Prostate gland (tissue), 2 donors: Measurements from ENCODE around the gene CCDC32. TPM values are rescaled to one million over a fixed set of nuclear protein-coding genes. Genes with fewer than 3 reads are reported as not detected.

Experiments
- DNase-seq: peaks from one replicate; pipeline ENCODE4 v3.0.0-alpha.2; 2019; ENCODE audit warnings: low spot score
- H3K27ac ChIP-seq, 2 donors: fragments of 200-600 bp; sonication (generic); 2 replicates each; pipeline ENCODE4 v1.5.1; 2017 to 2019
- H3K27me3 ChIP-seq: fragments of 200-600 bp; sonication (generic); replicated peaks from 2 replicates; pipeline ENCODE4 v1.5.1; 2019; ENCODE audit not compliant: insufficient read depth
- H3K36me3 ChIP-seq, 2 donors: fragments of 200-600 bp; sonication (generic); 1 replicate in 1 of 2; 2 replicates in 1 of 2; pipeline versions ENCODE4 v1.5.1 to v1.8.1; 2017 to 2019
- H3K4me1 ChIP-seq: fragments of 200-600 bp; sonication (generic); replicated peaks from 2 replicates; pipeline ENCODE4 v1.5.1; 2019
- H3K4me3 ChIP-seq, 2 donors: fragments of 200-600 bp; sonication (generic); 2 replicates each; pipeline ENCODE4 v1.5.1; 2017 to 2019
- H3K9me3 ChIP-seq: fragments of 200-600 bp; sonication (generic); 2 replicates; pipeline ENCODE4 v1.5.1; 2017
- CTCF ChIP-seq, 4 experiments: fragments of 200-600 bp in 2 of 4; fragments of 450-650 bp in 2 of 4; sonication (generic) in 2 of 4; IDR thresholded peaks; 1 replicate in 3 of 4; 2 replicates in 1 of 4; pipeline ENCODE4 v1.5.1; 2016 to 2019; ENCODE audit warnings: antibody characterized with exemption in 4 of 4, mild to moderate bottlenecking in 2 of 4, moderate library complexity in 2 of 4
- POLR2A ChIP-seq: fragments of 450-650 bp; IDR thresholded peaks from one replicate; pipeline ENCODE4 v1.6.1; 2016; ENCODE audit warnings: antibody characterized with exemption, mild to moderate bottlenecking
- POLR2AphosphoS5 ChIP-seq: sonication (generic); formaldehyde crosslinking; IDR thresholded peaks from one replicate; pipeline ENCODE4 v1.6.1; 2017; ENCODE audit warnings: antibody characterized with exemption
- WGBS: methylation state at CpG from one replicate; pipeline ENCODE4 v1.1.5; 2018; 5-methylcytosine and 5-hydroxymethylcytosine counted together
- intact Hi-C: fragments of 100-400 bp; cut with DNase I; formaldehyde crosslinking; loops from one replicate; pipeline ENCODE4 v1.14.2; 2022
- total RNA-seq, 2 donors: library from RNA; depleted of rRNA; stranded (reverse); fragments of >200 nt; gene quantifications; one replicate each; pipeline ENCODE4 v1.1.0, GENCODE V29; 2016

The CCDC32 gene
- total RNA-seq, 2 donors from 2014 or later, result 17.5 to 27.5 TPM

GRCh38 chr15:40563426-40563825 lies 1.4 kb downstream of the CCDC32 start:
- Histone ChIP-seq H3K27ac (no peak overlapping the region), H3K4me1 (peaks cover 3% of the 10 kb centered on the region), H3K9me3 (no peaks in the 10 kb centered on the region), H3K36me3 (no peaks in the 10 kb centered on the region), H3K4me3 (no peak overlapping the region), H3K27me3 (no peaks in the 10 kb centered on the region)
- no peak for TF ChIP-seq CTCF (IDR thresholded peaks at IDR 0.05)
- TF ChIP-seq POLR2A, result no peak
- no peak for TF ChIP-seq POLR2AphosphoS5
- intact Hi-C loops, result no loop called here
- no peak for DNase-seq

GRCh38 chr15:40562691-40563090 lies 2.2 kb downstream of the CCDC32 start:
- WGBS, result 67% methylated on average over 2 of the region's 2 CpGs
- intact Hi-C loops, result no loop called here

GRCh38 chr15:40558952-40559742 lies 5.7 kb downstream of the CCDC32 start:
- H3K27ac ChIP-seq, result no peak overlapping the region
- 86% methylated on average over 6 of the region's 6 CpGs for WGBS
- intact Hi-C loops, result no loop called here
- DNase-seq, result no peak
- no peaks in the 10 kb centered on the region for H3K36me3 ChIP-seq
- TF ChIP-seq POLR2A, result no peak
- TF ChIP-seq CTCF (IDR thresholded peaks at IDR 0.05), result no peak
- TF ChIP-seq POLR2AphosphoS5, result no peak
- peaks cover 2% of the 10 kb centered on the region for H3K4me1 ChIP-seq
- no peaks in the 10 kb centered on the region for H3K9me3 ChIP-seq
- H3K27me3 ChIP-seq, result no peaks in the 10 kb centered on the region
- no peak overlapping the region for H3K4me3 ChIP-seq

More at GRCh38 chr15:40562691-40563090, 2.2 kb downstream of the CCDC32 start:
- DNase-seq, result no peak
- TF ChIP-seq CTCF (IDR thresholded peaks at IDR 0.05), result no peak
- no peak for TF ChIP-seq POLR2A
- TF ChIP-seq POLR2AphosphoS5, result no peak
- peaks cover 3% of the 10 kb centered on the region for H3K4me1 ChIP-seq
- no peak overlapping the region for H3K4me3 ChIP-seq
- no peaks in the 10 kb centered on the region for H3K27me3 ChIP-seq
- H3K36me3 ChIP-seq, result no peaks in the 10 kb centered on the region
- H3K9me3 ChIP-seq, result no peaks in the 10 kb centered on the region
- H3K27ac ChIP-seq, result no peak overlapping the region

GRCh38 chr15:40555876-40556275 lies 9.0 kb downstream of the CCDC32 start:
- no peaks in the 10 kb centered on the region for H3K27me3 ChIP-seq
- H3K27ac ChIP-seq, result no peak overlapping the region
- no peaks in the 10 kb centered on the region for H3K36me3 ChIP-seq
- no peak for DNase-seq
- no peaks in the 10 kb centered on the region for H3K9me3 ChIP-seq
- 100% methylated on average over 2 of the region's 2 CpGs for WGBS
- TF ChIP-seq POLR2A (no peak), POLR2AphosphoS5 (no peak), CTCF (IDR thresholded peaks at IDR 0.05) (no peak)
- H3K4me3 ChIP-seq, result no peak overlapping the region
- intact Hi-C loops, result no loop called here
- H3K4me1 ChIP-seq, result no peaks in the 10 kb centered on the region

DNA sequence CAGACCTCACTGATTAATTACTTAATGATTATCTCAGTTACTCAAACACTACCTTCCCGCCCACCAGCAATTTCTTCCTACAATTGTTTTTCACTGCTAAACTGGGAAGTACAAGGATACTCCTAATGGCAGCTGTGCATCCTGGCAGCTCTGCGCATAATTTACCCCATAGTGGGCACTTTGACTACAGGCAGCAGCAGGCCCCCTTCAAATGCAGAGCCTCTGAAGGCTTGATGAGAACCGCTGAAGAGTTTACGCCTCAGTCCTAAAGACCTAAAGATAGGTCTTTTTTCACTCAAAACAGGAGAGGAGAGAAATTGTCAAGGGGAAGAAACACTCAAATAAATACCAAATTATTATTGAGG lies 10.7 kb downstream of the CCDC32 start:
- Histone ChIP-seq H3K36me3 (no peaks in the 10 kb centered on the region), H3K4me1 (no peaks in the 10 kb centered on the region), H3K4me3 (no peak overlapping the region), H3K9me3 (no peaks in the 10 kb centered on the region), H3K27me3 (no peaks in the 10 kb centered on the region), H3K27ac (no peak overlapping the region)
- DNase-seq, result no peak
- 92% methylated on average over 4 of the region's 4 CpGs for WGBS
- TF ChIP-seq POLR2AphosphoS5, result no peak
- TF ChIP-seq CTCF (IDR thresholded peaks at IDR 0.05), result no peak
- no peak for TF ChIP-seq POLR2A
- intact Hi-C loops, result no loop called here
